ENCODE data around the gene TOX3.

The TOX3 gene

GRCh38 chr16:52455549-52456277 lies 91.2 kb downstream of the TOX3 start:
- Histone ChIP-seq H3K4me2 (ENCODE audit: insufficient read depth, low read length, poor library complexity, severe bottlenecking) (no peak overlapping the region), H4K91ac (ENCODE audit: low read depth, low read length, poor library complexity) (no peak overlapping the region), H3K36me3 (replicated peaks in 1 of 2; ENCODE audit: control insufficient read depth in 2 of 2, insufficient read depth in 2 of 2, low read length in 2 of 2) (peaks cover 6 to 78% of the 10 kb centered on the region in 2 donors), H2BK15ac (ENCODE audit: low read length) (no peak overlapping the region), H3K4me3 (ENCODE audit: low read length in 2 of 2) (no peak overlapping the region), H3K18ac (ENCODE audit: low read length) (peak overlapping the region; percentile 89), H2AK5ac (ENCODE audit: low read depth, low read length) (no peak overlapping the region), H3K4ac (ENCODE audit: low read length) (no peak overlapping the region), H4K8ac (ENCODE audit: low read depth, low read length) (no peak overlapping the region), H2BK12ac (ENCODE audit: low read length) (no peak overlapping the region), H2BK120ac (ENCODE audit: low read depth, low read length) (no peak overlapping the region), H3K14ac (ENCODE audit: low read length) (no peak overlapping the region), H2BK5ac (ENCODE audit: low read length) (no peak overlapping the region), H3K9me3 (replicated peaks in 1 of 2; ENCODE audit: control insufficient read depth in 2 of 2, insufficient read depth in 1 of 2, low read depth in 1 of 2, low read length in 2 of 2) (peaks cover 0 to 7% of the 10 kb centered on the region in 2 donors), H2AFZ (ENCODE audit: low read length) (no peak overlapping the region), H3K27me3 (ENCODE audit: control insufficient read depth in 3 of 3, insufficient read depth in 3 of 3, low read depth in 1 of 3, low read length in 3 of 3) (no peaks in the 10 kb centered on the region), H3K27ac (replicated peaks; ENCODE audit: low read length) (peak overlapping the region; percentile 32), H3K9ac (ENCODE audit: low read depth, low read length, poor library complexity) (no peak overlapping the region), H3K23ac (ENCODE audit: low read depth, low read length, poor library complexity) (no peak overlapping the region), H3K4me1 (ENCODE audit: control insufficient read depth in 2 of 2, insufficient read depth in 1 of 2, low read depth in 1 of 2, low read length in 2 of 2) (peaks cover 4 to 7% of the 10 kb centered on the region in 2 donors), H3K79me1 (ENCODE audit: low read depth, low read length) (peaks cover 4% of the 10 kb centered on the region)
- no peak for DNase-seq (ENCODE audit: low spot score)
- no CpG with 5 or more reads among the region's 3 CpGs for WGBS, 2 donors (ENCODE audit: extremely low coverage in 2 of 2, insufficient read length in 2 of 2, insufficient replicate concordance in 1 of 2)

GRCh38 chr16:52453644-52454043 lies 93.3 kb downstream of the TOX3 start:
- H4K91ac ChIP-seq (ENCODE audit: low read depth, low read length, poor library complexity): no peak overlapping the region
- no peak overlapping the region for H2BK12ac ChIP-seq (ENCODE audit: low read length)
- no peak overlapping the region for H2AK5ac ChIP-seq (ENCODE audit: low read depth, low read length)
- H2AFZ ChIP-seq (ENCODE audit: low read length): no peak overlapping the region
- H3K4me2 ChIP-seq (ENCODE audit: insufficient read depth, low read length, poor library complexity, severe bottlenecking): no peak overlapping the region
- H3K4ac ChIP-seq (ENCODE audit: low read length): no peak overlapping the region
- no peak overlapping the region for H3K18ac ChIP-seq (ENCODE audit: low read length)
- H4K8ac ChIP-seq (ENCODE audit: low read depth, low read length): no peak overlapping the region
- no peak overlapping the region for H3K4me3 ChIP-seq (ENCODE audit: low read length in 2 of 2)
- WGBS, 2 donors (ENCODE audit: extremely low coverage in 2 of 2, insufficient read length in 2 of 2, insufficient replicate concordance in 1 of 2): no CpG with 5 or more reads among the region's 1 CpG
- H3K27ac ChIP-seq (replicated peaks; ENCODE audit: low read length): no peak overlapping the region
- peaks cover 4% of the 10 kb centered on the region for H3K79me1 ChIP-seq (ENCODE audit: low read depth, low read length)
- no peak overlapping the region for H3K14ac ChIP-seq (ENCODE audit: low read length)
- peaks cover 0 to 7% of the 10 kb centered on the region in 2 donors for H3K9me3 ChIP-seq (replicated peaks in 1 of 2; ENCODE audit: control insufficient read depth in 2 of 2, insufficient read depth in 1 of 2, low read depth in 1 of 2, low read length in 2 of 2)
- no peak overlapping the region for H3K9ac ChIP-seq (ENCODE audit: low read depth, low read length, poor library complexity)
- H3K4me1 ChIP-seq (ENCODE audit: control insufficient read depth in 2 of 2, insufficient read depth in 1 of 2, low read depth in 1 of 2, low read length in 2 of 2): peaks cover 4 to 10% of the 10 kb centered on the region in 2 donors
- H3K27me3 ChIP-seq (ENCODE audit: control insufficient read depth in 3 of 3, insufficient read depth in 3 of 3, low read depth in 1 of 3, low read length in 3 of 3): no peaks in the 10 kb centered on the region
- H2BK120ac ChIP-seq (ENCODE audit: low read depth, low read length): no peak overlapping the region
- no peak overlapping the region for H3K23ac ChIP-seq (ENCODE audit: low read depth, low read length, poor library complexity)
- no peak overlapping the region for H2BK15ac ChIP-seq (ENCODE audit: low read length)
- H2BK5ac ChIP-seq (ENCODE audit: low read length): no peak overlapping the region
- H3K36me3 ChIP-seq (replicated peaks in 1 of 2; ENCODE audit: control insufficient read depth in 2 of 2, insufficient read depth in 2 of 2, low read length in 2 of 2): peaks cover 11 to 82% of the 10 kb centered on the region in 2 donors
- no peak for DNase-seq (ENCODE audit: low spot score)

GRCh38 chr16:52451971-52452421 lies 94.9 kb downstream of the TOX3 start:
- no peak overlapping the region for H4K8ac ChIP-seq (ENCODE audit: low read depth, low read length)
- H3K4me1 ChIP-seq (ENCODE audit: control insufficient read depth in 2 of 2, insufficient read depth in 1 of 2, low read depth in 1 of 2, low read length in 2 of 2): peaks cover 4 to 10% of the 10 kb centered on the region in 2 donors
- H3K4ac ChIP-seq (ENCODE audit: low read length): no peak overlapping the region
- H3K79me1 ChIP-seq (ENCODE audit: low read depth, low read length): peaks cover 4% of the 10 kb centered on the region
- H4K91ac ChIP-seq (ENCODE audit: low read depth, low read length, poor library complexity): no peak overlapping the region
- no peaks in the 10 kb centered on the region for H3K27me3 ChIP-seq (ENCODE audit: control insufficient read depth in 3 of 3, insufficient read depth in 3 of 3, low read depth in 1 of 3, low read length in 3 of 3)
- H3K4me3 ChIP-seq (ENCODE audit: low read length in 2 of 2): no peak overlapping the region
- no peak overlapping the region for H3K4me2 ChIP-seq (ENCODE audit: insufficient read depth, low read length, poor library complexity, severe bottlenecking)
- no peak overlapping the region for H2AFZ ChIP-seq (ENCODE audit: low read length)
- no CpG with 5 or more reads among the region's 5 CpGs for WGBS, 2 donors (ENCODE audit: extremely low coverage in 2 of 2, insufficient read length in 2 of 2, insufficient replicate concordance in 1 of 2)
- peaks cover 0 to 7% of the 10 kb centered on the region in 2 donors for H3K9me3 ChIP-seq (replicated peaks in 1 of 2; ENCODE audit: control insufficient read depth in 2 of 2, insufficient read depth in 1 of 2, low read depth in 1 of 2, low read length in 2 of 2)
- no peak overlapping the region for H3K14ac ChIP-seq (ENCODE audit: low read length)
- no peak overlapping the region for H3K9ac ChIP-seq (ENCODE audit: low read depth, low read length, poor library complexity)
- H3K27ac ChIP-seq (replicated peaks; ENCODE audit: low read length): no peak overlapping the region
- no peak overlapping the region for H2BK120ac ChIP-seq (ENCODE audit: low read depth, low read length)
- peaks cover 13 to 88% of the 10 kb centered on the region in 2 donors for H3K36me3 ChIP-seq (replicated peaks in 1 of 2; ENCODE audit: control insufficient read depth in 2 of 2, insufficient read depth in 2 of 2, low read length in 2 of 2)
- no peak overlapping the region for H2AK5ac ChIP-seq (ENCODE audit: low read depth, low read length)
- no peak overlapping the region for H2BK15ac ChIP-seq (ENCODE audit: low read length)
- H2BK5ac ChIP-seq (ENCODE audit: low read length): no peak overlapping the region
- no peak overlapping the region for H3K23ac ChIP-seq (ENCODE audit: low read depth, low read length, poor library complexity)
- no peak overlapping the region for H2BK12ac ChIP-seq (ENCODE audit: low read length)
- DNase-seq (ENCODE audit: low spot score): no peak
- H3K18ac ChIP-seq (ENCODE audit: low read length): no peak overlapping the region

GRCh38 chr16:52450916-52451315 lies 96.0 kb downstream of the TOX3 start:
- Histone ChIP-seq H3K4ac (ENCODE audit: low read length) (no peak overlapping the region), H3K9me3 (replicated peaks in 1 of 2; ENCODE audit: control insufficient read depth in 2 of 2, insufficient read depth in 1 of 2, low read depth in 1 of 2, low read length in 2 of 2) (peaks cover 0 to 7% of the 10 kb centered on the region in 2 donors), H3K36me3 (replicated peaks in 1 of 2; ENCODE audit: control insufficient read depth in 2 of 2, insufficient read depth in 2 of 2, low read length in 2 of 2) (peaks cover 13 to 91% of the 10 kb centered on the region in 2 donors), H3K23ac (ENCODE audit: low read depth, low read length, poor library complexity) (no peak overlapping the region), H4K8ac (ENCODE audit: low read depth, low read length) (no peak overlapping the region), H2BK15ac (ENCODE audit: low read length) (no peak overlapping the region), H3K4me1 (ENCODE audit: control insufficient read depth in 2 of 2, insufficient read depth in 1 of 2, low read depth in 1 of 2, low read length in 2 of 2) (peaks cover 3 to 11% of the 10 kb centered on the region in 2 donors), H2BK120ac (ENCODE audit: low read depth, low read length) (no peak overlapping the region), H2BK12ac (ENCODE audit: low read length) (no peak overlapping the region), H3K9ac (ENCODE audit: low read depth, low read length, poor library complexity) (no peak overlapping the region), H3K79me1 (ENCODE audit: low read depth, low read length) (peaks cover 4% of the 10 kb centered on the region), H3K27ac (replicated peaks; ENCODE audit: low read length) (no peak overlapping the region), H3K4me2 (ENCODE audit: insufficient read depth, low read length, poor library complexity, severe bottlenecking) (no peak overlapping the region), H3K14ac (ENCODE audit: low read length) (no peak overlapping the region), H4K91ac (ENCODE audit: low read depth, low read length, poor library complexity) (no peak overlapping the region), H3K18ac (ENCODE audit: low read length) (no peak overlapping the region), H2BK5ac (ENCODE audit: low read length) (no peak overlapping the region), H2AK5ac (ENCODE audit: low read depth, low read length) (no peak overlapping the region), H3K4me3 (ENCODE audit: low read length in 2 of 2) (no peak overlapping the region), H3K27me3 (ENCODE audit: control insufficient read depth in 3 of 3, insufficient read depth in 3 of 3, low read depth in 1 of 3, low read length in 3 of 3) (no peaks in the 10 kb centered on the region), H2AFZ (ENCODE audit: low read length) (no peak overlapping the region)
- no peak for DNase-seq (ENCODE audit: low spot score)
- WGBS, 2 donors (ENCODE audit: extremely low coverage in 2 of 2, insufficient read length in 2 of 2, insufficient replicate concordance in 1 of 2): no CpG with 5 or more reads among the region's 6 CpGs

All from neuronal stem cell (in vitro differentiated cells).